A549 (cell line): ENCODE data around the gene ARHGAP32. TPM values are rescaled to one million over a fixed set of nuclear protein-coding genes. Genes with fewer than 3 reads are reported as not detected.

Source experiments
- ATAC-seq, 2 experiments: fragments of 200-7000 bp in 1 of 2; fragments of >200 bp in 1 of 2; cut with Nextera tagmentation in 1 of 2; cut with Tn5 transposase in 1 of 2; 3 replicates each; pipeline versions ENCODE4 v1.8.0 to v1.9.1; 2018 to 2020; ENCODE audit warnings: mild to moderate bottlenecking in 1 of 2, moderate library complexity in 1 of 2
- CTCF ChIA-PET: fragments of 300-600 bp; sonication (Branson Sonifier 250); formaldehyde crosslinking; extraction: SDS; loops from one replicate; lab custom pipeline; 2021; ENCODE audit warnings: antibody characterized with exemption, inconsistent platforms; lab: Yijun Ruan, JAX
- POLR2A ChIA-PET: fragments of 350-600 bp; formaldehyde crosslinking; extraction: SDS; loops from one replicate; lab custom pipeline; 2021; ENCODE audit warnings: antibody characterized with exemption, inconsistent platforms; lab: Yijun Ruan, JAX
- DNase-seq, 2 experiments: peaks; one replicate each; pipeline versions ENCODE4 v3.0.0 to v3.0.0-alpha.2; 2011 to 2016; ENCODE audit warnings: low read depth in 1 of 2, low spot score in 1 of 2
- FAIRE-seq: peaks from 2 replicates; lab custom pipeline; 2011; peaks lifted over from hg19 to GRCh38; lab: Jason Lieb, UNC
- H3K27ac ChIP-seq, 2 experiments: fragments of >200 bp; sonication (Bioruptor Twin); formaldehyde crosslinking; 3 replicates each; pipeline ENCODE4 v1.5.1; 2016 to 2017
- H3K4me1 ChIP-seq: fragments of >200 bp; sonication (Bioruptor Twin); formaldehyde crosslinking; 3 replicates; pipeline ENCODE4 v1.6.1; 2016
- H3K4me2 ChIP-seq: fragments of >200 bp; sonication (Bioruptor Twin); formaldehyde crosslinking; 3 replicates; pipeline ENCODE4 v1.6.1; 2016
- H3K4me3 ChIP-seq: fragments of >200 bp; sonication (Bioruptor Twin); formaldehyde crosslinking; 3 replicates; pipeline ENCODE4 v1.5.1; 2016
- H3K9me3 ChIP-seq: fragments of >200 bp; sonication (Bioruptor Twin); formaldehyde crosslinking; 3 replicates; pipeline ENCODE4 v1.6.1; 2016
- CTCF ChIP-seq: fragments of >200 bp; sonication (Bioruptor Twin); formaldehyde crosslinking; IDR thresholded peaks from 3 replicates; pipeline ENCODE4 v1.5.1; 2016
- EHMT2 ChIP-seq: fragments of 200-600 bp; sonication (generic); IDR thresholded peaks from 2 replicates; pipeline ENCODE4 v1.6.1; 2016; ENCODE audit warnings: antibody characterized with exemption, low read depth, mild to moderate bottlenecking, moderate library complexity
- GATA3 ChIP-seq: IDR thresholded peaks from 2 replicates; pipeline ENCODE4 v1.6.1; 2012; ENCODE audit warnings: borderline replicate concordance
- JUN ChIP-seq, 2 experiments: fragments of >200 bp; sonication (Bioruptor Twin); formaldehyde crosslinking; IDR thresholded peaks; 2 replicates in 1 of 2; 3 replicates in 1 of 2; pipeline ENCODE4 v1.6.1; 2016 to 2017
- JUNB ChIP-seq: fragments of >200 bp; sonication (Bioruptor Twin); formaldehyde crosslinking; IDR thresholded peaks from 2 replicates; pipeline ENCODE4 v1.6.1; 2016
- KDM1A ChIP-seq: fragments of 200-600 bp; sonication (generic); IDR thresholded peaks from 2 replicates; pipeline ENCODE4 v1.6.1; 2016; ENCODE audit warnings: low read depth, mild to moderate bottlenecking
- MAX ChIP-seq: IDR thresholded peaks from 2 replicates; pipeline ENCODE4 v1.6.1; 2012
- MYC ChIP-seq: IDR thresholded peaks from 2 replicates; pipeline ENCODE4 v1.6.1; 2012; ENCODE audit warnings: mild to moderate bottlenecking, inconsistent platforms, low read length, improper control_type of control experiment, borderline replicate concordance
- NFE2L2 ChIP-seq: fragments of 150-350 bp; conservative IDR thresholded peaks from 2 replicates; pipeline ENCODE4 v1.6.1; 2014; ENCODE audit warnings: low read length
- NPAS2 ChIP-seq: fragments of 250-450 bp; sonication (Bioruptor Pico); IDR thresholded peaks from 2 replicates; pipeline ENCODE4 v1.8.0; 2022; ENCODE audit warnings: mild to moderate bottlenecking, moderate library complexity, borderline replicate concordance
- PBX3 ChIP-seq: IDR thresholded peaks from 2 replicates; pipeline ENCODE4 v1.6.1; 2012
- POLR2A ChIP-seq: IDR thresholded peaks from 2 replicates; pipeline ENCODE4 v1.6.1; 2012; ENCODE audit warnings: mild to moderate bottlenecking, low read length
- RAD21 ChIP-seq, 2 experiments: fragments of >200 bp in 1 of 2; sonication (Bioruptor Twin) in 1 of 2; formaldehyde crosslinking in 1 of 2; IDR thresholded peaks in 1 of 2; conservative IDR thresholded peaks in 1 of 2; 2 replicates in 1 of 2; 3 replicates in 1 of 2; pipeline ENCODE4 v1.6.1; 2012 to 2018; ENCODE audit warnings: inconsistent platforms in 1 of 2
- REST ChIP-seq: fragments of 200-600 bp; sonication (generic); IDR thresholded peaks from 2 replicates; pipeline ENCODE4 v1.6.1; 2016; ENCODE audit warnings: antibody characterized with exemption, mild to moderate bottlenecking, moderate library complexity
- RFX5 ChIP-seq: fragments of 450-650 bp; IDR thresholded peaks from 2 replicates; pipeline ENCODE4 v1.7.1; 2014; ENCODE audit warnings: antibody characterized with exemption, mild to moderate bottlenecking, moderate library complexity
- SMC3 ChIP-seq: fragments of >200 bp; sonication (Bioruptor Twin); formaldehyde crosslinking; IDR thresholded peaks from 3 replicates; pipeline ENCODE4 v1.6.1; 2018; ENCODE audit warnings: inconsistent platforms
- TFCP2L1 ChIP-seq: fragments of 250-450 bp; sonication (Bioruptor Pico); IDR thresholded peaks from 2 replicates; pipeline ENCODE4 v1.5.0; 2021; ENCODE audit warnings: mild to moderate bottlenecking
- TP53 ChIP-seq: fragments of 250-450 bp; sonication (Bioruptor Pico); IDR thresholded peaks from 2 replicates; pipeline ENCODE4 v1.5.0; 2021; ENCODE audit warnings: mild to moderate bottlenecking, moderate library complexity
- ZFP36 ChIP-seq: fragments of 450-650 bp; IDR thresholded peaks from 2 replicates; pipeline ENCODE4 v1.6.1; 2014; ENCODE audit warnings: borderline replicate concordance; ENCODE audit not compliant: partially characterized antibody
- ZNF302 ChIP-seq: fragments of 250-450 bp; sonication (Bioruptor Pico); IDR thresholded peaks from 2 replicates; pipeline ENCODE4 v1.9.0; 2021; ENCODE audit warnings: inconsistent platforms, mild to moderate bottlenecking, moderate library complexity
- WGBS: methylation state at CpG from one replicate; pipeline ENCODE4 v1.1.6; 2017; ENCODE audit errors: missing lambda C conversion rate; 5-methylcytosine and 5-hydroxymethylcytosine counted together
- polyA plus RNA-seq, 4 experiments: library from polyadenylated mRNA; depleted of rRNA in 3 of 4; stranded (reverse); fragments of >200 nt; fragmentation: RNase III in 1 of 4; extraction: RNeasy Plus Mini Kit Qiagen cat#74134 plus additional on column Dnase treatment in 1 of 4; gene quantifications; 2 replicates in 3 of 4; 3 replicates in 1 of 4; pipeline ENCODE4 v1.2.3, GENCODE V29; 2011 to 2017

Gene ARHGAP32
- polyA plus RNA-seq, 2 of the 4 experiments (the other 2 are of a cell fraction): 4.4 to 9.0 TPM

GRCh38 chr11:128917144-128917724 is 274.9 kb downstream of the ARHGAP32 start:
- no peaks in the 10 kb centered on the region for H3K4me1 ChIP-seq
- no peak for TF ChIP-seq ZFP36
- no peak for TF ChIP-seq POLR2A
- TF ChIP-seq ZNF302 (CRISPR knock-in tag): no peak
- TF ChIP-seq PBX3: no peak
- no peak for TF ChIP-seq EHMT2
- TF ChIP-seq MYC: no peak
- TF ChIP-seq KDM1A: no peak
- no peak for TF ChIP-seq RFX5
- no peak for TF ChIP-seq NFE2L2
- no peak for TF ChIP-seq JUNB
- TF ChIP-seq REST: no peak
- TF ChIP-seq NPAS2 (CRISPR knock-in tag): no peak
- H3K9me3 ChIP-seq: no peaks in the 10 kb centered on the region
- FAIRE-seq (no peak), ATAC-seq (no peak), DNase-seq (no peak)
- no peak overlapping the region for H3K4me2 ChIP-seq
- WGBS: 43% methylated on average over 4 of the region's 5 CpGs
- ChIA-PET CTCF (interaction anchor here (0.7 to 1.8 kb wide), 2 partner anchors 11 to 33 kb away, joined by 3 to 5 read pairs; no protein-coding TSS in a partner anchor), POLR2A (interaction anchor here (1.0 kb wide), 1 partner anchor 11 kb away, joined by 9 read pairs; no protein-coding TSS in a partner anchor)
- no peak overlapping the region for H3K4me3 ChIP-seq
- no peak overlapping the region for H3K27ac ChIP-seq

- Histone ChIP-seq H3K9me3 (no peaks in the 10 kb centered on the region), H3K4me3 (no peak overlapping the region), H3K4me1 (no peaks in the 10 kb centered on the region), H3K27ac (no peak overlapping the region), H3K4me2 (no peak overlapping the region)
- ATAC-seq (no peak), DNase-seq (no peak), FAIRE-seq (no peak)
- 50% methylated on average over 2 of the region's 2 CpGs for WGBS
- no peak for TF ChIP-seq EHMT2
- TF ChIP-seq TFCP2L1 (CRISPR knock-in tag): no peak
- TF ChIP-seq ZNF302 (CRISPR knock-in tag): no peak
- CTCF ChIA-PET: interaction anchor here (1.8 kb wide), 1 partner anchor 11 kb away, joined by 5 read pairs; no protein-coding TSS in a partner anchor
- POLR2A ChIA-PET: interaction anchor here (1.0 kb wide), 1 partner anchor 11 kb away, joined by 9 read pairs; no protein-coding TSS in a partner anchor
Measured at GRCh38 chr11:128916681-128917080, 275.4 kb downstream of the ARHGAP32 start.

GRCh38 chr11:128916037-128916572 is 276.0 kb downstream of the ARHGAP32 start:
- FAIRE-seq (no peak), ATAC-seq (no peak), DNase-seq (no peak)
- 14% methylated on average over 3 of the region's 3 CpGs for WGBS
- POLR2A ChIA-PET: interaction anchor here (0.5 kb wide), 1 partner anchor 1086 kb away, joined by 4 read pairs; the partner anchor contains the start of gene PRDM10
- Histone ChIP-seq H3K4me3 (no peak overlapping the region), H3K27ac (no peak overlapping the region), H3K4me1 (no peaks in the 10 kb centered on the region), H3K4me2 (no peak overlapping the region), H3K9me3 (no peaks in the 10 kb centered on the region)
- TF ChIP-seq CTCF (no peak), TP53 (no peak), REST (no peak), PBX3 (no peak), MAX (no peak), SMC3 (no peak), GATA3 (no peak), KDM1A (no peak), RAD21 (conservative IDR thresholded peaks at IDR 0.05 in 1 of 2, IDR thresholded peaks at IDR 0.05 in 1 of 2) (no peak), JUN (IDR thresholded peaks at IDR 0.05) (no peak)
- CTCF ChIA-PET: interaction anchor here (1.8 kb wide), 1 partner anchor 10 kb away, joined by 5 read pairs; no protein-coding TSS in a partner anchor
